HG03280 (cell line): ENCODE results near the gene FEM1B.

Experiments
- ATAC-seq: cut with Tn5 transposase; IDR thresholded peaks from one replicate; pipeline ENCODE4 v1.9.1; 2021; ENCODE audit warnings: mild to moderate bottlenecking, moderate library complexity; ENCODE audit not compliant: unreplicated experiment

FEM1B gene

DNA sequence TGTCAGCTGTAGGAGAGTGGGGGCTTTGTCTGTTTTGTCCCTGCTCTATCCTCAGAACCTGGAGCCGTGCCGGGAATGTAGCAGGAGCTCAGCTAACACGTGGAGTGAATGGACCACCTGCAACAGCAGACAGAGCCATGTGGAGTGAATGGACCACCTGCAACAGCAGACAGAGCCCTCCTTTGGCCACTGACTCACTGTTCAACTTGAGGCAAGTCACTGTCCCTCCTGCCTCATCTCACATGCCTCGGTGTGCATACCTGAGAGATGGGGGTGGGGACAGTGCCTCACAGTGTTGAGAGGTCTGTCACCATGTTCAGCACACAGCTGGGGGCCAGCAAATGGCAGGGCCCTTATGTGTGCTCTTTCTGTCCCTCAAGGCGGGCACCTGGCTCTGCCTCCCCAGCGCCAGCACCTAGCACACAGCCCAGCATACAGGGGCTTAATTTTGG lies 27.9 kb downstream of the FEM1B start:
- ATAC-seq, result no peak

DNA sequence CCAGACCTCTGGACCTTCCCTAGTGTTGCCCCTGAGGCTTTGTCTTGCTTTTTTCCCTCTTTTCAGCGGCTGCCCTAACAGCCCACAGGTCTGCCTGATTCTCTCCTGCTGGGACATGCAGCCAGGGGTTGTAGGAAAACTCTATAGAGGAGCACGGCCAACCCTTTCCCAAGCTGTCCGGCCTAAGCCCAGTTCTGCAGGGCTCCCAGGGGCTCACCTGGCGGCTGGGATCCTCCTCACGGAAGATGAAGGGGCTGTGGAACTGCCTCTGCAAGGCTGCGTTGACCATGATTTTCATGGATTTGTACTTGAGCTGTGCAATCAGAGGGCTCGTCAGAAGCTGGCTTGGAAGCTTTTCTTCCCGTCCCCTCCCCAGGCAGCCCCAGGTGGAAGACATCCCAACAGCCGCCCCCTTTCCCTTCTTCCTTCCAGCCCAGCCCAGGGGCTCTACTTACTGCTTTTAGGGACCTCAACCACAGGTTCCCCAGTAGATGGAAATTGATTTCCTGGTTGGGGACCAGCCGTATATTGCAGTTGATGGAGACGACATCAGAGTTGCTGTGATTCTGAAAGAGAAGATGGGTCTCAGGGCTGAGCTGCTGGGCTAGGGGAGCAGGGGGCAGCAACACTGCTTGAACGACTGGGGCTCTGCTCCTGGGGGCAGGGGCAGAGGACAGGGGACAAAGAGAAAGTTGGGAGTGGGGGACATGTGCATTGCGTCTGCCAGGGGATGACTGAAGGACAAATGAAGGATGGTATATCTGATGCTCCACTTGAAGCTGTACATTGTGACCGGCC lies 29.8 kb downstream of the FEM1B start:
- ATAC-seq, result no peak

DNA sequence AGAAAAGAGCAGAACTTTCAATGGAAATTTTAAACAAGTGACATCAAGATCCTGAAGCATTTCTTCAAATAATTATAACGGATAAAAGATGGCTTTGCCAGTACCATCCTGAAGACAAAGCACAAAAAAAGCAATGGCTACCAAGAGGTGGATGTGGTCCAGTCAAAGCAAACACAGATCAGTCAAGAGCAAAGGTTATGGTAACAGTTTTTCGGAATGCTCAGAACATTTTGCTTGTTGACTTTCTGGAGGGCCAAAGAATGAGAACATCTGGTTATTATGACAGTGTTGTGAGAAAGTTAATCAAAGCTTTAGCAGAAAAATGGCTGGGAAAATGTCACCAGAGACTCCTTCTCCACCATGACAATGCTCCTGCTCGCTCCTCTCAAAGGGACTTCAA lies 31.5 kb downstream of the FEM1B start:
- no peak for ATAC-seq

DNA sequence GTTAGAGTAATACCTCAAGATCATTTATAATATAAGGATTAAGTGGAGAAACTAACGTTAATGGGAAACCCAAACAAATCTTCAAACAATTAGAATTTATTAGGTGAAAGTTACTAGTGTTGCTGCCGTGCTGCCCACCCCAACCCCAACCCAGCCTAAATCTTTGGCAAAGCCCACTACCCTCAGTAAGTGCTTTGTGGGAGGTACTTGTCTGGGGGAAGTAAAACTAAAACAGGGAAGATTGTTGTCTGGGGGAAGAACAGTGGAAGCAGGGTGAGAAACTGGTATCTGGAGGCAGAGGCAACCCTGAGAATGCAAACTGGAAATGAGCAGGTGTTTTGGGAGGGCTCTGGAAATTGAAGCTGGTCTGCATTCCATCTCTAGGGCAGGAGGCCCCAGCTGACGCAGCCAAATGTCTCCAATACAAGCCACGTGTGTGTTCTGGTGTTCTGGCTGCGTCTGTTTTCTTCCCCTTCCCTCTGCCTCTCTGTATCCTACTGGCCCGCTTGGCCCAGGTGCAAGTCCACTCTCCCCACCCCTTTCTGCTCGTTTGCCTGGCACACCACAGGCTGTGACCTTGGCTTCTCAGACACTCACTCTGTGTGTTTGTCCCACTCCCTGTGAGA lies 32.7 kb downstream of the FEM1B start:
- ATAC-seq, result no peak

DNA sequence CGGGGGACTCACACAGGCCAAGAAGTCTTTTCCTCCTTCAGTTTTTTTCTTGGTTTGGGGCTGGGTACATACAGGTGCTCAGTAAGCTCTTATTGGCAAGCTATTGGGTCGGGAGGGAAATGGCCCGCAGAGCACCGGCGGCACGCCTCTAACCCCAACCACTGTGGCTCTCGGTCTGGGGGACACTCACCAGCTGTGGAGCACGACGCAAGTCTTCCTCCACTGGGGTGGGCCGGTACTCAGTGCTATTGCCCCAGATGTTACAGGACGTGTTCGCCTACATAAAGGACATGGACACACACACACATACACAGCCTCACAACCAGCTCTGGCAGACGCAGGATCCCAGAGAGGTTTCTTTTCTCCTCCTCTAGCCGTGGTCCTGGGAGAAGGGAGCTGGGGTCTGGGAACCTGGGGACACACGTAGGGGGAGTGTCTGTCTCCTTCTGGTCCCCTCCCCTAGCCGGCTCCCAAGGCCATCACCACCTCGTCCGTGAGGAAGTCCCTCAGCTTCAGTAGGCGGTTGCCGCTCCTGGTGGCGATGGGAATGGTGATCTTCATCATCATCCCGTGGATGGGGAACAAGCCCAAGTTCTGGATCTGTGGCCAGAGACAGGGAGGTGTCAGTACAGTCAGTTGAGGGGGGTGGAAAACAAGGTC lies 33.4 kb downstream of the FEM1B start:
- no peak for ATAC-seq

DNA sequence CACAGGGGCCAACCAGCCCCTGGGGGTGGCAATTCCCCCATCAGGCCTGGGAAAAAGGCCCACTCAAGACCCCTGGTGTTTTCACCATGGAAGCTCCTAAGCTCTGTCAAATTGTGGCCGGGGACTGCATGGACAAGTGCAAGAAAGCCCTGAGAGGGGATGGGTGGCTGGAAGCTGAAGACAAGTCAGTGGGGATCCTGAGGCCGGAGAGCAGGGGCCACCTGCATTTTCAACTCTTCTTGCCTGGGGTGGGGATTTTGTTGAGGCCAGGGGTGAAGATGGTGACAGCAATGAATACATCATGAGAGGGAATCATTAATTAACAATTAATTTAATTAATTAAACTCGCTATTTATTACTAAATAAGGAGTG lies 33.9 kb downstream of the FEM1B start:
- ATAC-seq, result no peak

DNA sequence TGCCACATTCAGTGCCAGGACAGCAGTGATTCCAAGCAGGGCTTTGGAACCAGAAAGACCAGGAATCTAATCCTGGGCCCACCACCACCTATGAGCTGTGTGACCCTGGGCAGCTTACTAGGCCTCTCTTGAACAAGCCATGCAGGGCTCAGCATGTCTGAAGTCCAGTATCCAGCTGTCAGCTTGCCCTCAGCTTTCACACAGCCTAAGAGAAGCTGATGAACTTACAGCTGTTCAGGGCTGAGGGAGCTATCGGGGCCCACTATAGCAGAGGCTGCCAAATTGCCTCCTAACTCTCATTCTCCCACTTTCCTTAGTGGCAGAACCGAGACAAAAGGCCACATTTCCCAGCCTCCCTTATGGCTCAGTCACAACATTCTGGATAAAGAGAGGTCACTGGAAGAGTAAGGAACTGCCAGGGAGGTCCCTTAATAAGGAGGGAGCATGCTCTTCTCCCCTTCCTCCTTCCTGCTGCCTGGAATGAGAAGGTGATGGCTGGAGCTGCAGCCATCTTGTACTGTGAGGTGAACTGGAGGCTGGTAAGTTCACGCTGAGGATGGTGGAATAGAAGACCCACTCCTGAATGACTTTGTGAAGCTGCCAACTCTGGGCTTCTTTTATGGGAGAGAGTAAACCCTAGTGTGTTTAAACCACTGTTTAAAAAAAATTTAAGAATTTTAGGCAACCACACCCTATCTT lies 34.5 kb downstream of the FEM1B start:
- ATAC-seq, result no peak

DNA sequence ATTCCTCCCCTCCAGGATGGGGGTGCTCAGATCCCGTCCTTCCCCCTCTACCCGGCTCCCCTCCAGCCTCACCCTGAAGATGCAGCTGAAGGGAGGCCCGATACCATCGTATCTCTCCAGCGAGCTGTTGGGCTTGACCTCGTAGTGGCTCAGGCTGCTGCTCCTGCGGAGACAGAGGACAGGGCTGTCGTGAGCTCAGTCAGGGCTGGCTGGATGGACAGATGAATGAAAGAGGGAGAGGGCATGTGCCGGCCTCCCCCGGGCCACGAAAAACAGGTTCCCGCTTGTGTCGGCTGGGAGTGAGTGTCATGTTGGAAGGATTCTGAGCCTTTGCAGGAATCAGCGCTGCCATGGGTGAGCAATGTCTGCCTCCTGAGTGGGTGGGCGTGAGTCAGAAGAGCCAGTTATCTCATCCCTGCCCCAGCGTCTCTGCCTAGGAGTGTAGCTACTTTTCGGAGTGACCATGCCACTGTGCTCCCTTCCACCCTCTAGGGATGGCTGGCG lies 35.2 kb downstream of the FEM1B start:
- ATAC-seq, result no peak

DNA sequence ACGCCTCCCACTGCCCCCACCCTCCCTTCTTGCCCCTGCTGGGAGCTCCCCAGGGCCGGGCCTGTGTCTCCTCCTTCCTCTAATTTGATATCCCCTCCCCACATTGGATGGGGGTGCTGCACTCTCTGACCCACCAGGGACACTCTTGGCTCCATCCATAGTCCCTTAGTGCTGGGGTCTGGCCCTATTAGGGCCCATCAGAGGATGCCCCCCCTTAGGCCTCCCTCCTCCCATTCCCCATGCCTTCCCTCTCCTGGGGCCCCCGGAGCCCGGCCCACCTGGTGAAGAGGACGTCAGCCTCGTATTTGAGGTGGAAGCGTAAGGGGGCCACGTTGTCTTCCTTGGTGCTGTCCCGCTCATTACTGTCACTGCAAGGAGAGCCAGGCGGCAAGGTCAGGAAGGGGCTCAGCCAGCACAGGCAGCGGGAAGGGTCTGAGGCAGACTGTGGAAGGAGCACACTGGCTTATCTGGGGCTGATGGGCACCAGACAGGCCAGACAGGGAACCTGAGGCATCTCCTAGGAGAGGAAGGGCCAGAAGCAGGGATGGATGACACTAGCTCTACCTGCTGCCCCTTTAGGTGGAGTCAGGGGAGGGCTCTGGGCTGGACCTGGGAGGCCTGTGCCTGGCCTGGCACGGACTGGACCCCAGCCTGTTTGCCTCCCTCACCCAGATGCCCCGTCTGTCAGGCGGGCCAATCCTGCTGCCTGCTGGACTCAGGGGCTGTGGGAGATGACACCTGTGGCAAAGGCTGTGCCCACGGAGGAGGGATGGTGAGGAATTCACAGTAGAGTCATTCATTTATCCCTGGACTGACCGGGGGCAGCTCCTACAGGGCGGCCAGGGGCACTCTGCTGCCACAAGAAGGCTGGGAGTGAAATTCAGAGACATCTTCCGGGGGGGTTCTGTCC lies 36.2 kb downstream of the FEM1B start:
- ATAC-seq, result no peak

DNA sequence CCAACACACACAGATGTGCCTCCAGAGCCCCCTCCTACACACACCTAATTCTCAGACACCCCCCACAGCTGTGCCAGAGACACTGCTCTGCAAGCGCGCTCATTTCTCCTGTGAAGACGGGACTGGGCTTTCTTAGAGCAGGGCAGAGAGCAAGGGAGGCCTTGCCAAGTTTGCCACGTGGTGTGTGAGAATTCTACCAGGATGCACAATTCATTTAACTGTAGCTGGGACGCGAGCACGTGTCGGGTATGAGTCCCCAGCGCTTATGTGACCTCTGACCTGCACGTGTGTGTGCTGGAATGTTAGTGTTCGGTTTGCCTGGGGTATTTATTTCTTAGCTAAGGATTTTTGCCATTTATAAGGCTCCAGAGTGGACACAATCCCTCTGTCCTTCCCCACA lies 37.0 kb downstream of the FEM1B start:
- no peak for ATAC-seq

DNA sequence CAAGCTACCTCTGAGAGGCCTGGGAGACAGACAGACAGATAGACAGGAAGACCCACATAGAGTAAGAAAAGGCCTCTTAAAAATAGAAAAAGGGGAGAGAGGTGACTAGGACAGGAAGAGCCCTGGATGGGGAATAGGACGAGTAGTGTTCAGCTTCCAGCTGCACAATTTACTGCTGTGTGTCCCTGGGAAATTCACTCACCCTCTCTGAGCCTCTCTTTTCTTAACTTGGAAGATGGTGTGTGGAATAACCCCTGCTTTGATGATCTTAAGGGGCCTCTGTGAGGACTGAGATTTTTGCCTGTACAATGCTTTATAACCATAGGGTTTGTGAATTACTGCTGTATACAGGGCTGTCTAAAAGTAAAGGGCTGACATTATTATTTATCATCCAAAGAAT lies 37.5 kb downstream of the FEM1B start:
- no peak for ATAC-seq

DNA sequence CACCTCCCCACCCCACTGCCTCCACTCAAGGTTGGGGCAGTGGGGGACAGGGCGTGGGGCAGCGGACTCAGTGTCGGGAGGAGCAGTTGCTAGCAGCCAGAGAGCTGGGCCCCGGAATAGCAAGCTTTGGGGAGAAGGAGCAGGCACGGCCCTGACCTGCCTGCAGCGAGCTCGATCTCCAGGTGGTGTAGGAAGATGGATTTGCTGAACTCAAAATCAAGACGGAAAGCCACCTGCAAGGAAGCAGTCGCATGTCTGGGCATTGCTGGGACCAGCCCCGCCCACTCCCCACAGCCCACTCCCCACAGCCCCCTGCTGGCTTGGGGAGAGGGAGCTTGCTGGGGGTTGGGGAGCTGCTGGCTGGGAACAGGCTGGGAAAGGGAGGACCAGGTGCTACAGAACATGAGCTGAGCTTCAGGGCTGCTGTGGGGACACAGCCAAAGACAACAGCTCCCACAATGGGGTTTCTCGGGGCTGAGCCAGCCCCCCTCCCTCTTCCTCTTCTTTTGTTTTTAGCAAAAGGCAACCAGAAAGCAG lies 38.0 kb downstream of the FEM1B start:
- ATAC-seq, result no peak

DNA sequence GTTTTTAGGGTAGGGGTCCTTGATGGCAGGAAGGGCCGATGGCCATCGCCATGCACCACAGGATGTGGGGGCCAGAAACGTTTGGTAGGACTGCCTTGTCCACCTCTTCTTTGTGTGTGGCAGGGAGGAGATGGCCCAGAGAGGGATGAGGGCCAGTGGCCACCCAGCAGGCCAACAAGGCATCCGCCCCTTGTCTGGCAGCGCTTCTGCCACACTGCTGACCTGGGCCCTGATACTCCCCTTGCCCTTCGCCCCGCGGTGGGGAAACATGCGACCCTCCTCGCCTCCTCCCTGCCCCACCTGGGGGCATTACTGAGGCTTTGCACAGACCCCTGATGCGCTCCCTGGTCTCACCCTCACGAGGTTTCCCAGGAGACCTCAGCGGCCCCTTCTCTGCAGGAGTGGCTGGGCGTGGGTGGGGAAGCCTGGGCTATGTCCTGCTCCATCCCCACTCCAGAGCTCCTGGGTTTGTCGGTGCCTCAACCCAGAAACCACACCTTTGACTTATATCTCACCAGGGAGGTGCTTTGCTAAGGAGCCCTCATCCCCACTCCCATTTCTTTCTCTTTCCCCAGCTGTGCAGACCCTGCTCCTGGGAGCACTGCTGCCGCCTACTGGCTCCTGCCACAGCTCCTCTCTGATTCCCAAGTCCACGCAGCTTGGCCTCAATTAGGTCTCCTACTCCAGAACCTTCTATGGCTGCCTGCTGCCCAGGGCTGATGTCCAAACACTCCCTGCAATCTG lies 38.7 kb downstream of the FEM1B start:
- no peak for ATAC-seq

DNA sequence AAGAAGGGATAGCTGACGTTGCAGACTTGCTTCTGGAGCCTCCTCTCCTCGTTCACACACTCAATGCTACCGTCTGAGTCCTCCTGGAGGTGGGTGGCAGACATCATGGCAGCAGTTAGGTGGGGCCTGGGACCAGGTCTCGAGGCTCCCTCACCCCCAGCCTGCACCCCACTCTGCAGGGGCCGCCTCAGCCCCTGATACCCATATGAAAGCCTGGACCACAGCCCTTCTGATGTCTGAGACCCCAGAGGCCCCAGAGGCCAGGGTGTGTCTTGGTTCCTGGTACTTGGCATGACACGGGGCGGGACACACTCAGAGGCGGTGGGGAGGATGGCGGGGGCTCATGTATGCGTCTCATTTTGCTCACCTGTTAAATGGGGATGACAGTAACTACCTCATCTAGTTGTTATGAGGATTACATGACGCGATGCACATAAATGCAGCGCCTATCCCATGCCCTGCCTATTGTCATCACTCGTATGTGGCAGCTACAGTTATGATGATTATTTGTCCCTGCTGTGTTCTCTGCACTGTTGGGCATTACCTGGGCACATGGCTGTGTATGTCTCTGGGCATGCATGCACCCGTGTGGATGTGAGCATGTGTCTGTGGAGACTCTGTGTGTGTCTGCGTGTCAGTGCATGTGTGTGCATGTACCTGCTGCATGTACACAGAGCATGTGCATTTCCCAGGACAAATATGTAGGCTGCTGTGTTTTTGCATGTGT lies 39.9 kb downstream of the FEM1B start:
- ATAC-seq, result no peak

DNA sequence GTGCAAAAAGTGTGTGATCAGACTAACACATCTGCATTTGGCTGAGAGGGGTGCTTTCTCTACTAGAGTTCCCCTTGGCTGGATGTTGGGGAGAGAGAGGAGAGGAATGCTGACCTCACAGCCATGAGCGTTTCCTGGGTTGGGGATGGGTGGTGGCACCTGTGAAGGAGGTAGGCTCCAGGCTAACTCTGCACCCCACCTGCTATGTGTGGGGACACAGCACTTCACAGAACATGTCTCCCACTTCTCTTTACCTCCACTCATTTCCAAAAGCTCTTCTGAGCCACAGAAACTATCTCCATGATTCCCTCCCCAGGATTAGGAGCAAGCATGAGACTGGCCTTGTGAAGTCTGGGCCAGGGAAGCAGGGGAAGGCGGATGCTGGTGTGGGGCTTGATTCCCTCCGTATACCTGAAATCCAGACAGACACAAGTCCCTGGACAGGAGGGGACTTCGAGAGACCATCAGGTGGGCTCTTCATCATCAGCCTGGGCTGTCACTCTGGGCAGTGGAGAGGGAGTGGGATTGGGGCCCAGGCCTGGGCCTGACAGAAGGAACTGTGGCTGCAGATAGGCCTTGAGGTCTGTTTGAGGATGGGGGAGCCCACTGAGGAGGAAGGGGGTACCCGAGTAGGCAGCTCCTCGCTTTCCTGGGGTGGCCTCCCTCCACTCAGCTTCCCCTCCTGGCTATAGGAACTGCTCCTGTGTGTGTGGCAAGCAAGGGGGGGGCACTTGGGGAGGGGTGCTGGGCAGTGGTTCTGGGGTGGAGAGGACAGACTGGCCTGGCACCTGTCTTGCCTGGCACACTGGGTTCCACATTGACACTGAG lies 40.7 kb downstream of the FEM1B start:
- no peak for ATAC-seq

DNA sequence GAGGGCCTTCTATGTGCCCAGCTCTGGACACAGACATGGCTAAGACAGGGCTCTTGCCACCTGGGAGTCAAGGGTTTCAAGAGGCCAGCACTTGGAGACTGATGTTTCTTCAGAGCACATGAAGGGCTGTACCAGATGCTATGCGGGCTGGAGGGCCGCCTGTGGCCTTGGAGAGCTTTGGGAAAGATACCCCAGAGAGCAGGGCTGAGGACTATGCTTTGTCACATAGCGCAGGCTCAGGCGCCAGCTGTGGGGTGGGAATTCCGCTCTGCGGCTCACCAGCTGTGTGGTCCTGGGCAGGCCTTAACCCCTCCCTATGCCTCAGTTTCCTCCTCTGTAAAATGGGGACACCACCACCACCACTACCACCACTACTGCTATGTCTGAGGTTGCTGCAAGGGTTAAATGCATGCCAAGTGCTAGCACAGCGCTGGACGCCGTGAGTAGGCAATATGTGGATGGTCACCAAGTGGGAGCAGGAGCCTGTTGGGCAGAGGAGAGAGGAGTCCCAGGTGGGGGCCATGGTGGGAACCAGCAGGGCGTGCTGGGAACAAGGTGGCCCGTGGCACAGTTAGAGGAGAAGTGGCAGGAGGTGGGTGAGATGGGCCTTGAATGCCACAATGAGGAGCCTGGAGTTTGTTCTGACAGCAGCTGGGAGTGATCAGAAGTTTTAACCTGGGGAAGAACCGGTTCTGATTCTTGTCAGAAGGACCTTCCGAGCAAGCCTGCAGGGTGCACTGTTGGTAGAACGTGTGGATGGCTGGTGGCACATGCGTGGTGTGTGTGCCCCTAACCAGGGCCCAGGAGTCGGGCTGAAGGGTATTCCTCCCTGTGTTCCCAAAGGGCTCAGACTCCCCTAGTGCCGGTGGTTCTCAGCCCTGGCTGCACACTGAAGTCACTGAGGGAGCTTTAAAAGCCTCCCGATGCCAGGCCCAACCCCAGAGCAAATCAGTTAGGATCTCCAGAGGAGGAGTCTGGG lies 41.7 kb downstream of the FEM1B start:
- ATAC-seq, result no peak

DNA sequence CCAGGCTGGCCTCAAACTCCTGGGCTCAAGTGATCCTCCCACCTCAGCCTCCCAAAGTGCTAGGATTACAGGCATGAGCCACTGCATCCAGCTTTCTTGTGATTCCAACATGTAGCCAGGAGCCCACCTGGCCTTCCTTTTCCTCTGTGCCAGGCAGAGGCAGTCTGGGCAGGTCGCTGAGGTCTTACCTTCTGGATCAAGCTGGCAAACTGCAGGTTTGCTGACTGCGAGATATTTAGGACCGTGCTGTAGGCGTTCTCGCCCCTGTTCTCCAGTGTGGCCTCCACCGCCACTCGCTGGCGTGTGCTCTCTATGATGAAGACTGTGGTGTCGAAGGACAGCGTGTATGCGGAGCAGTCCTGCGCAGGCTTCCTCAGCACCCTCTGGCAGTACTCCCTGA lies 42.5 kb downstream of the FEM1B start:
- ATAC-seq, result no peak
